NCI-H146 (cell line): ENCODE data around the gene RGL3.
"Not testable (repeated sequence)": the region's sequence is repeated elsewhere in the genome, so short reads cannot be mapped to it uniquely, and the experiment has no call there.

Experiments used
- DNase-seq: peaks from one replicate; lab custom pipeline; 2025; lab: John Stamatoyannopoulos, UW

Gene RGL3

GRCh38 chr19:11418549-11419506 lies at the start of gene RGL3:
TSS of gene RGL3 (minus strand) at chr19:11419314. CDS start at chr19:11419278, 36 bp downstream.
- DNase-seq = peak; percentile 95

GRCh38 chr19:11468266-11468845 lies 49.2 kb upstream of the RGL3 start:
- DNase-seq = not testable (repeated sequence)

GRCh38 chr19:11465600-11465999 lies 46.5 kb upstream of the RGL3 start:
- DNase-seq = no peak

- no peak for DNase-seq
Observed at GRCh38 chr19:11464333-11465265, 45.5 kb upstream of the RGL3 start.

GRCh38 chr19:11463391-11463790 lies 44.3 kb upstream of the RGL3 start:
- no peak for DNase-seq

- no peak for DNase-seq
Observed at GRCh38 chr19:11461453-11461852, 42.3 kb upstream of the RGL3 start.

GRCh38 chr19:11460207-11460606 lies 41.1 kb upstream of the RGL3 start:
- DNase-seq = no peak

GRCh38 chr19:11458912-11459311 lies 39.8 kb upstream of the RGL3 start:
- not testable (repeated sequence) for DNase-seq

GRCh38 chr19:11458236-11458900 lies 39.3 kb upstream of the RGL3 start:
- DNase-seq = no peak

- no peak for DNase-seq
Observed at GRCh38 chr19:11457831-11458230, 38.7 kb upstream of the RGL3 start.

- DNase-seq = no peak
Observed at GRCh38 chr19:11457115-11457514, 38.0 kb upstream of the RGL3 start.

- DNase-seq = no peak
Observed at GRCh38 chr19:11456659-11457058, 37.5 kb upstream of the RGL3 start.

- not testable (repeated sequence) for DNase-seq
Observed at GRCh38 chr19:11455233-11455554, 36.1 kb upstream of the RGL3 start.

- DNase-seq = no peak
Observed at GRCh38 chr19:11453468-11454341, 34.6 kb upstream of the RGL3 start.

- no peak for DNase-seq
Observed at GRCh38 chr19:11452620-11453310, 33.7 kb upstream of the RGL3 start.

GRCh38 chr19:11451871-11452619 lies 32.9 kb upstream of the RGL3 start:
- no peak for DNase-seq

- DNase-seq = no peak
Observed at GRCh38 chr19:11451327-11451870, 32.3 kb upstream of the RGL3 start.

- no peak for DNase-seq
Observed at GRCh38 chr19:11450570-11451326, 31.6 kb upstream of the RGL3 start.
